Measurements from ENCODE around the gene SORCS2. TPM values are rescaled to one million over a fixed set of nuclear protein-coding genes. Genes with fewer than 3 reads are reported as not detected.

SORCS2 gene
- total RNA-seq, 4 donors from 2014 or later = 0.53 to 9.9 (median 0.90) TPM

GRCh38 chr4:7353046-7353790 lies 160.9 kb downstream of the SORCS2 start:
- no peaks in the 10 kb centered on the region for H3K9me3 ChIP-seq
- no peak overlapping the region for H3K27ac ChIP-seq
- no peaks in the 10 kb centered on the region for H3K4me1 ChIP-seq
- no peak for DNase-seq
- H3K27me3 ChIP-seq = no peaks in the 10 kb centered on the region
- TF ChIP-seq CTCF (IDR thresholded peaks at IDR 0.05) (no peak), POLR2A (IDR thresholded peaks at IDR 0.05) (no peak)
- H3K36me3 ChIP-seq = no peaks in the 10 kb centered on the region
- H3K4me3 ChIP-seq = no peak overlapping the region

DNA sequence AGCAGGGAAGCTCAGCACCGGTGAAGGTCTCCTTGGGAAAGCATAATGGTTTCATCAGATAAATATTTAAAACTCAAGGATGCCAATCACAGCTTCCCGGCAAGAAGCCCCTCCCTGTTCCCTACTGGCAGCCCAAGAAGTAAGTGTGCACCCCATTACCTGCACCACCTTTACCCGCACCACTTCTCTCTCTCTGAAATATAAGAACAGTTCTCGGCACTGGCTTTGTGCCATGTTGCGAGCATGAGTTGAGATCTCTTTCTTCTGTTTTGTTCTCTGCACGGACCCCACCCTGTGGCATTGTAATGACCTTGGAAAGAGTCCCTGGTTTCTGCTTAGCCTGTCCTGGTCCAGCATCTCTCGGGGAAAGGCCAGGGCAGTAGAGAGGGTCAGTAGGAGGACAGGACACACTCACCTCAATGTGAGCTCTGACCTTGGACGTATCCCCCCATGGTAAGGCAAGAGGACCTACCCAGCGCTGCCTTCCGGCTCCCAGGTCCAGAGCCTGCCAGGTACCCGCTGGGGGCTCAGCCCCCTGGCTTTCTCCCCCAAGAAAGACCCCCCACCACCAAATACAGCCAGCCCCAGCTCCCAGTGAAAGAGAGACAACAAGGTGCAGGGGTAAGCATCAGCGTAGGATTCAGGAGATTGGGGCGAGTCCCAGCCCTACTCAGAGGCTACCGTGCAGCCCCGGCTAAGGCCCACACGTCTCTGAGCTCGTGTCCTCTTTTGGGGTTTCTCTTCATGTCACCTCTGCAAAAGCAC lies 161.7 kb downstream of the SORCS2 start:
- no peak for TF ChIP-seq CTCF (IDR thresholded peaks at IDR 0.05)
- TF ChIP-seq POLR2A (IDR thresholded peaks at IDR 0.05) = no peak
- Histone ChIP-seq H3K36me3 (no peaks in the 10 kb centered on the region), H3K27ac (no peak overlapping the region), H3K27me3 (no peaks in the 10 kb centered on the region), H3K4me3 (no peak overlapping the region), H3K4me1 (no peaks in the 10 kb centered on the region), H3K9me3 (no peaks in the 10 kb centered on the region)
- no peak for DNase-seq

DNA sequence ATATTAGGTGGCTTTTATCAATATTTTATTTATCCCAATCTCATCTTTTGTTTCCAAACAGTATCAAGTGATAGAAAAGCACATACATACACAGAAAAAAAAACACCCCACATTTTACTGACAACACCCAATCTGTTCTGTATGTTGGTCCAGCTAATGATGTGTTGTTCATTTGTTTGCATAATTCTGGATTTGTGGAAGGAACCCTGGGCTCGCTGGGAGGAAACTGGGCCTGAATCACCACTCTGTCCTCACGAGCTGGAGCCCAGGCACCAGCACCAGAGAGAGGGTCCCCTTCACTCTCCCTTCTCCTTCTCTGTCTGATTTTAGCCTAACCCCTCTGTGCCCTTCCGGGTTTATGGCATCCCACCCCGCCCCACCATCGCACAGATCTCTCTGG lies 162.6 kb downstream of the SORCS2 start:
- Histone ChIP-seq H3K4me3 (no peak overlapping the region), H3K9me3 (no peaks in the 10 kb centered on the region), H3K27ac (no peak overlapping the region), H3K36me3 (no peaks in the 10 kb centered on the region), H3K27me3 (no peaks in the 10 kb centered on the region), H3K4me1 (no peaks in the 10 kb centered on the region)
- TF ChIP-seq CTCF (IDR thresholded peaks at IDR 0.05) = no peak
- TF ChIP-seq POLR2A (IDR thresholded peaks at IDR 0.05) = no peak
- DNase-seq = no peak

GRCh38 chr4:7355795-7356194 lies 163.5 kb downstream of the SORCS2 start:
- Histone ChIP-seq H3K4me1 (no peaks in the 10 kb centered on the region), H3K4me3 (no peak overlapping the region), H3K36me3 (no peaks in the 10 kb centered on the region), H3K27me3 (no peaks in the 10 kb centered on the region), H3K27ac (no peak overlapping the region), H3K9me3 (no peaks in the 10 kb centered on the region)
- no peak for TF ChIP-seq CTCF (IDR thresholded peaks at IDR 0.05)
- no peak for TF ChIP-seq POLR2A (IDR thresholded peaks at IDR 0.05)
- no peak for DNase-seq

GRCh38 chr4:7356667-7357310 lies 164.5 kb downstream of the SORCS2 start:
- Histone ChIP-seq H3K4me3 (no peak overlapping the region), H3K27me3 (no peaks in the 10 kb centered on the region), H3K9me3 (no peaks in the 10 kb centered on the region), H3K4me1 (no peaks in the 10 kb centered on the region), H3K36me3 (no peaks in the 10 kb centered on the region), H3K27ac (no peak overlapping the region)
- no peak for DNase-seq
- TF ChIP-seq POLR2A (IDR thresholded peaks at IDR 0.05) = no peak
- TF ChIP-seq CTCF (IDR thresholded peaks at IDR 0.05) = no peak

Data from Peyer's patch (tissue), 4 donors.